NCI-H146 treated with DMSO at 0.1 percent for 48 hours (cell line): ENCODE measurements around the gene CDH8.

ENCODE experiments used
- DNase-seq: peaks from one replicate; lab custom pipeline; 2025; ENCODE audit not compliant: unreplicated experiment; lab: John Stamatoyannopoulos, UW

The CDH8 gene

GRCh38 chr16:62033065-62033464 lies 3.2 kb downstream of the CDH8 start:
- no peak for DNase-seq

GRCh38 chr16:62029947-62030346 lies 6.3 kb downstream of the CDH8 start:
- no peak for DNase-seq

GRCh38 chr16:62022688-62023087 lies 13.6 kb downstream of the CDH8 start:
- DNase-seq = no peak

GRCh38 chr16:62021161-62021581 lies 15.1 kb downstream of the CDH8 start:
- no peak for DNase-seq

- DNase-seq = no peak
Measured at GRCh38 chr16:62020681-62021080, 15.6 kb downstream of the CDH8 start.

GRCh38 chr16:62019851-62020250 lies 16.4 kb downstream of the CDH8 start:
- no peak for DNase-seq

GRCh38 chr16:62018301-62019060 lies 17.8 kb downstream of the CDH8 start:
- DNase-seq = no peak

- DNase-seq = no peak
Measured at GRCh38 chr16:62014319-62014923, 21.8 kb downstream of the CDH8 start.

- DNase-seq = no peak
Measured at GRCh38 chr16:62010186-62010585, 26.1 kb downstream of the CDH8 start.

- DNase-seq = no peak
Measured at GRCh38 chr16:61998460-61998859, 37.8 kb downstream of the CDH8 start.

- no peak for DNase-seq
Measured at GRCh38 chr16:61993108-61993507, 43.1 kb downstream of the CDH8 start.

GRCh38 chr16:61987474-61988012 lies 48.7 kb downstream of the CDH8 start:
- no peak for DNase-seq

GRCh38 chr16:61969077-61969382 lies 67.2 kb downstream of the CDH8 start:
- no peak for DNase-seq

GRCh38 chr16:61968242-61969076 lies 67.8 kb downstream of the CDH8 start:
- no peak for DNase-seq

GRCh38 chr16:61957075-61957855 lies 79.0 kb downstream of the CDH8 start:
- DNase-seq = no peak

GRCh38 chr16:61952841-61953240 lies 83.4 kb downstream of the CDH8 start:
- no peak for DNase-seq

- no peak for DNase-seq
Measured at GRCh38 chr16:61948414-61948813, 87.8 kb downstream of the CDH8 start.

- no peak for DNase-seq
Measured at GRCh38 chr16:61946019-61946418, 90.2 kb downstream of the CDH8 start.

GRCh38 chr16:61945511-61945910 lies 90.7 kb downstream of the CDH8 start:
- no peak for DNase-seq

- DNase-seq = no peak
Measured at GRCh38 chr16:61944004-61944403, 92.2 kb downstream of the CDH8 start.

- no peak for DNase-seq
Measured at GRCh38 chr16:61940611-61941010, 95.6 kb downstream of the CDH8 start.
